Fibroblast of villous mesenchyme (primary cell): Measurements from ENCODE around the gene FOLR1. TPM values are rescaled to one million over a fixed set of nuclear protein-coding genes. Genes with fewer than 3 reads are reported as not detected.

Experiments
- DNase-seq: peaks from one replicate; pipeline ENCODE4 v3.0.0-alpha.2; 2010; ENCODE audit warnings: low read depth
- H3K4me3 ChIP-seq: 2 replicates; pipeline ENCODE4 v1.5.1; 2011; ENCODE audit warnings: low read depth, mild to moderate bottlenecking, low read length
- total RNA-seq: library from RNA; depleted of rRNA; stranded (reverse); fragments of >200 nt; gene quantifications from 2 replicates; pipeline ENCODE4 v1.2.3, GENCODE V29; 2012
- TF ChIP-seq, protein P1 (sequence below): IDR thresholded peaks from 2 replicates; pipeline ENCODE4 v1.5.1; 2012; ENCODE audit warnings: low read depth, mild to moderate bottlenecking, low read length; ENCODE audit not compliant: insufficient read depth

Gene FOLR1
- total RNA-seq, 1 donor, result not detected

GRCh38 chr11:72237112-72237931 lies 45.4 kb downstream of the FOLR1 start:
- no peak for DNase-seq
- TF ChIP-seq, protein P1, sequence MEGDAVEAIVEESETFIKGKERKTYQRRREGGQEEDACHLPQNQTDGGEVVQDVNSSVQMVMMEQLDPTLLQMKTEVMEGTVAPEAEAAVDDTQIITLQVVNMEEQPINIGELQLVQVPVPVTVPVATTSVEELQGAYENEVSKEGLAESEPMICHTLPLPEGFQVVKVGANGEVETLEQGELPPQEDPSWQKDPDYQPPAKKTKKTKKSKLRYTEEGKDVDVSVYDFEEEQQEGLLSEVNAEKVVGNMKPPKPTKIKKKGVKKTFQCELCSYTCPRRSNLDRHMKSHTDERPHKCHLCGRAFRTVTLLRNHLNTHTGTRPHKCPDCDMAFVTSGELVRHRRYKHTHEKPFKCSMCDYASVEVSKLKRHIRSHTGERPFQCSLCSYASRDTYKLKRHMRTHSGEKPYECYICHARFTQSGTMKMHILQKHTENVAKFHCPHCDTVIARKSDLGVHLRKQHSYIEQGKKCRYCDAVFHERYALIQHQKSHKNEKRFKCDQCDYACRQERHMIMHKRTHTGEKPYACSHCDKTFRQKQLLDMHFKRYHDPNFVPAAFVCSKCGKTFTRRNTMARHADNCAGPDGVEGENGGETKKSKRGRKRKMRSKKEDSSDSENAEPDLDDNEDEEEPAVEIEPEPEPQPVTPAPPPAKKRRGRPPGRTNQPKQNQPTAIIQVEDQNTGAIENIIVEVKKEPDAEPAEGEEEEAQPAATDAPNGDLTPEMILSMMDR, result no peak
- no peak overlapping the region for H3K4me3 ChIP-seq

- TF ChIP-seq, protein P1, result peak; percentile 80
- no peak overlapping the region for H3K4me3 ChIP-seq
- DNase-seq, result peak; percentile 62
Measured at GRCh38 chr11:72238040-72238450, 46.1 kb downstream of the FOLR1 start.

DNA sequence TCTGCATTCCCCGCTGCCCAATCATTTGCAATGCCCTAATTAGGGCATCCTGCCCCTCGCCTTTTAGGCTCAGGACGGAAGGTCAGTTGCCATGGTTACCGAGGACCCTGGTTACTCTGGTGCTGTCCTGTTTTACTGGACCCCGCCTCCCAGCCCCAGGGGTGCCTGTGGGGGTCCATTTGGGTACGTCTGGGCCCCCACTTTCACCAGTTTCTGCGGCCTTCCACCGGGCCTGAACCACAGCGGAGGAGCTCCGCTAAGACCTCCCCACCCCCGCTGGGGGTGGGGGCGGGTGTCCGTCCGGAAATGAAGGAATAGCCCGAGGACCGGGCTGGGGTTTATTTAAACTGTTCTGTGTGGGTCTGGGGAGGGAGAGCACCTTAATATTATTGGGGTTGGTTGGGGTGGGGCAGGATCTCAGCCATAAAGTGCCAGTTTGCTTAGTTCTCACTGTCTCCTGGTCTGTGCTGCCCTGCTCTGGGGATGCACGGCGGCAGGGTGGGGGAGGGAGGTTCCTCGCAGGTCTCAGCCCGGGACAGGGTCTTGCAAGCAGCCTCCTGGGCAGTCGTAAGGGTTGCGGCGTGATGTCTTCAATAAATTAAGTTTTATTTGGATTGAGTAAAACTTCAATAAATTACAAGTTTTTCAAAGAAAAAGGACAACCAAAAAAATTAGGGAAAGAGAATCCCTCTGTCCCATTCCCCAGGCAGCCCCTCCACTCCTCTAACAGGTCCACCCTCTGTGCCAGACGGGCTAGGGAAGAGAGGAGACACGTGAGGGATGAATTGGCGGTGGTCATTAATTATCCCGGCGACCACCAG lies 46.8 kb downstream of the FOLR1 start:
- DNase-seq, result no peak
- TF ChIP-seq, protein P1, result no peak
- H3K4me3 ChIP-seq, result no peak overlapping the region

- DNase-seq, result peak; percentile 54
- peak overlapping the region; percentile 43 for H3K4me3 ChIP-seq
- TF ChIP-seq, protein P1, result no peak
Measured at GRCh38 chr11:72239313-72239848, 47.4 kb downstream of the FOLR1 start.

DNA sequence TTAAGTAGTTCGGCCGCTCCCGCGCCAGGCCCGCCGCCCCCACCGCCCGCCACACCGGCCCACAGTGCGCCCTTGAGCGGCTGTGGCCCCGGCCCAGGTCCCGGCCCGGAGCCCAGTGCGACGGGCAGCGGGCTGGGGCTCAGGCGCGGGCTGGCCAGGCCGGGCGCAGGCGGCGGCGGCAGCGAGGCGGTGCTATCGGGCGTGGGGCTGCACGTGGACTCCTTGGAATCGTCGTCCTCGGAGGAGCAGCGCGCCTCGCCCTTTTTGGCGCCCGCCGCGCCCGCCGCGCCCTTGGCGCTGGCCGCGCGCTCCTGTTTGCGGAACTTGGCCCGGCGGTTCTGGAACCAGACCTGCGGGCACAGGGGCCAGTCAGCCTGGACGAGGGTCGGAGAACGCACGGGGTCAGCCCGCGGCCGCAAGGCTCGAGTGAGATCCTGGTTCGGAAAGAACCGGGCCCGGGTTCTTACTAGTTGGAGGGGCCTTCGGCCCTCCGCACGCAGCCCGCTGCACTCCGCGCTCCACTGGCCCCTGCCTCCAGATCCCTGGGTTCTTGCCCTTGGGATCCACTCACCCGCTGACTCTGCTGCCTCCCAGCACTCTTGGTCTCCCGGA lies 48.0 kb downstream of the FOLR1 start:
- peak; percentile 36 for DNase-seq
- TF ChIP-seq, protein P1, result no peak
- peak overlapping the region; percentile 43 for H3K4me3 ChIP-seq

DNA sequence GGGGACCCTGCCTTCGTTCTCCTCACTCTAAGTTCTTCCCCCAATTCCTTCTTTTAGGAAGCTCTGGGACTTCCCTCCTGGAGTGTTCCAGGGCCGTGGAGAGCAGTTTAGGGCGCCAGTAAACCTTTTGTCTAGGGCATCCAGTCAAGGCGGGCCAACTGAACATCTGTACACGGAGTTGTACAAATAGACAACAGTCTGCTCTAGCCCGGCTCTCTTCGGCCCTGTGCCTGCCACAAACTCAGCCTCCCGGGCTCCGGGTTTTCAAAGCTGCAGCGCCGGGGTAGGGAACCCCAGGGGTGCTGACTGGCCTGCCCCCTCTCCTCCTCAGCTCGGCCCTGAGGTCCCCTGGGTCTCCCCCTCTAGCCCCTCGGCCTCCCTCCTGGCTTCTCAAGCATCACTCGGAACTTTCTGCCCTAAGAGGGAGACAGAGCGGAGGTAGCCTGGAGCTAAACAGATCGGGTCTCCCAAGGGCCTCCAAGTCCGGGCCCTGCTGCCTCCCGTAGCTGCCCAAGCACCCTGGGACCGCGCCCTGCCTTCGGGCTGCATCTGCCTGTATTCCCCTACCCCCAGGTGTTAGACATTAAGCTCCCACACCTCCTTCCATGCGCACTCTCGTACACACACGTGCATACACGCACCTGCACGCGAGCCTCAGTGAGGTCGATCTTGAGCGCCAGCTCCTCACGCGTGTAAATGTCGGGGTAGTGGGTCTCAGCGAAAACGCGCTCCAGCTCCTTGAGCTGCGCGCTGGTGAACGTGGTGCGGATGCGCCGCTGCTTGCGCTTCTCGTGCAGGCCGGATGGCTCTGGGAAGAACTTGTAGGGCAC lies 48.7 kb downstream of the FOLR1 start:
- H3K4me3 ChIP-seq, result peak overlapping the region; percentile 34
- DNase-seq, result no peak
- TF ChIP-seq, protein P1, result no peak
